Stomach (tissue), 4 donors: ENCODE measurements around the gene ATF7IP.

Experiments used
- CTCF ChIP-seq, 7 experiments: fragments of 450-650 bp in 4 of 7; fragments of 200-600 bp in 3 of 7; sonication (generic) in 3 of 7; IDR thresholded peaks; one replicate each; pipeline ENCODE4 v1.5.1; 2016 to 2019; ENCODE audit warnings: antibody characterized with exemption in 7 of 7, control low read depth in 2 of 7, mild to moderate bottlenecking in 1 of 7
- POLR2A ChIP-seq, 4 donors: fragments of 450-650 bp; IDR thresholded peaks; one replicate each; pipeline ENCODE4 v1.6.1; 2016; ENCODE audit warnings: antibody characterized with exemption in 4 of 4, control low read depth in 2 of 4, mild to moderate bottlenecking in 1 of 4, moderate library complexity in 1 of 4
- POLR2AphosphoS5 ChIP-seq, 3 donors: sonication (generic); formaldehyde crosslinking; IDR thresholded peaks; one replicate each; pipeline ENCODE4 v1.6.1; 2016; ENCODE audit warnings: antibody characterized with exemption in 3 of 3

DNA sequence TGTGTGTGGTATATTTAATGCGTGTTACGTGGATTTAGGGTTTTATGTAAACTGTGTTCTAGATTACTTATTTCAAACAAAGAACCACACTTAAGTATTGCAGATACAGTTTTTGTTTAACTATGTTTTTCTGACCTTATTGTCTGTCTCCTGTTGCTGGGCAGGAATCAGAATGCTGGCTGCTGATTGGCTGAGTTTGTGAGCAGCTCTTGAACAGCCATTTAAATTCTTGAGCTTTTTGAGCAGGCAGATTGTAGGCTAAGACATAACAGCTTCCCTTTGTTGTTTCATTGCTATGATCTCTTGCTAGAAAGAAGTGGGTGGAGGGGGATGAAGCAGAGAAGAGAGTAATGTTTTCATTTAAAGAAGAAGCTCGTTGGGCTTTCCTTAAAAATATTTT lies 52.2 kb downstream of the ATF7IP start:
- TF ChIP-seq POLR2A (IDR thresholded peaks at IDR 0.05) (no peak), CTCF (IDR thresholded peaks at IDR 0.05) (no peak), POLR2AphosphoS5 (IDR thresholded peaks at IDR 0.05) (no peak)
